Stomach smooth muscle (tissue), 2 donors: ENCODE results near the gene ITCH.
A peak's percentile ranks its signal among the peaks of the same experiment; 100 is the strongest.
"Not testable (repeated sequence)": the region's sequence is repeated elsewhere in the genome, so short reads cannot be mapped to it uniquely, and the experiment has no call there.

ENCODE experiments used
- H3K27ac ChIP-seq: one replicate; pipeline ENCODE4 v1.7.0; 2013; ENCODE audit warnings: mild to moderate bottlenecking, low read length, inconsistent platforms
- H3K27me3 ChIP-seq, 2 donors: one replicate each; pipeline ENCODE4 v1.7.0; 2013; ENCODE audit warnings: low read length in 2 of 2; ENCODE audit not compliant: insufficient read depth in 2 of 2, control insufficient read depth in 1 of 2
- H3K36me3 ChIP-seq, 2 donors: one replicate each; pipeline ENCODE4 v1.7.0; 2013; ENCODE audit warnings: low read length in 2 of 2; ENCODE audit not compliant: control insufficient read depth in 2 of 2, insufficient read depth in 2 of 2
- H3K4me1 ChIP-seq: one replicate; pipeline ENCODE4 v1.7.0; 2013; ENCODE audit warnings: low read length; ENCODE audit not compliant: control insufficient read depth, insufficient read depth
- H3K4me3 ChIP-seq, 2 donors: one replicate each; pipeline ENCODE4 v1.7.0; 2013; ENCODE audit warnings: low read length in 2 of 2
- H3K9ac ChIP-seq, 2 donors: one replicate each; pipeline ENCODE4 v1.7.0; 2013; ENCODE audit warnings: low read length in 2 of 2, mild to moderate bottlenecking in 1 of 2
- H3K9me3 ChIP-seq, 2 donors: one replicate each; pipeline ENCODE4 v1.7.0; 2013; ENCODE audit warnings: low read length in 2 of 2; ENCODE audit not compliant: control insufficient read depth in 2 of 2
- donor health status: healthy.
- donor health status: Pancreatic carcinoma.

ITCH gene

DNA sequence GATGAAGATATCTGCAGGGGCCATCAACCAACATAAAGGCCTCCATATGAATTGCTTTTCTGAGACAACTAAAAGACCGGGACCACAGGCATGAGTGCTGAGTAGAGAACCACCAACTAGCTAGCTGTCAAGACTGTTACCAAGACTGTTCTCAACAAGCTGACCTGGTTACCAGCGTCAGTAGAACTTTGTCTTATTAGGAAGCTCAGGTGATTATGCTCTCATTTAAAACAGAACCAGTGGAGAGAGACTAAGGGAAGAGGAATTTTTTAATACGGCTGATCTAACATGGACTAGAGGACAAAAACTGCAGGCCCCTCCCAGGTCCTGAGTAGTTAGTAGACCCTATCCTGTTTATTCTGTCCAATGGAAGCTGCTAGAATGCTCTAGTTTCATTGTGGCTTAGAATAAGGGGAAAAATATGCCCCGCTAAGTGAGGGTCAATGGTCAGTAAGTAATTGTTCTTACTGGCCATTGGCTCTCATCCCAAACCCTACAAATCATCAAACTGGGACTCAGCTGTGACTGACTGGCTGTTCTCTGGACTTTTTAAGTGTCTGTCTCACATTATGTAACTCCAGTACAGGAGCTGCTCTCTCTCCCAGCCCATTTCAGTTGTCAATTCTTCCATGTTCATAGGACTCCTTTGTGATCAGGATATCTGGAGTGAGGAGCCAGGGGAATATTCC, 149.3 kb downstream of the ITCH start:
- no peak overlapping the region for H3K9ac ChIP-seq
- no peak overlapping the region for H3K27ac ChIP-seq
- H3K4me3 ChIP-seq: no peak overlapping the region
- H3K4me1 ChIP-seq: peaks cover 5% of the 10 kb centered on the region
- H3K36me3 ChIP-seq: peaks cover 8 to 18% of the 10 kb centered on the region in 2 donors
- no peaks in the 10 kb centered on the region for H3K9me3 ChIP-seq
- no peaks in the 10 kb centered on the region for H3K27me3 ChIP-seq

DNA sequence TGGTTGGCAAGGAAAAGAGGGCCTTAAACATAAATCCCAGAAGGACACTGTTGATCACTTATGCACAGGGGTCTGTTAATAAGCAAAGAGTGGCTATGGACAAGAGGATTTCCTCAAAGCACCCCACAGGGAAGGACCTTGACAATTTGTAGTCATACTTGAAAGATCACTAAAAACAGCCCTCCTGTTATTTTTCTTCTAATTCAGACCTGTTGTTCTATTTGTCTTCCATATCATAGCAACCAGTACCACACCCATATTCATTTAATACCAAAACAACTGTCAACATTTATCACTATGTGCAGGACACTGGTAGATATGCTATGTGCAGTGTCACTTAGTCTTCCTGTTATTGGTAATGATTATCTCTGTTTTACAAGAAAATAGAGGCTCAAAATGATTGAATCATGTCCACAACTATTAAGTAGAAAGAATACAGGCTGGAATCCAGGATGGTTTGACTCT, 149.9 kb downstream of the ITCH start:
- no peaks in the 10 kb centered on the region for H3K27me3 ChIP-seq
- H3K9ac ChIP-seq: no peak overlapping the region
- H3K4me3 ChIP-seq: no peak overlapping the region
- H3K9me3 ChIP-seq: no peaks in the 10 kb centered on the region
- H3K4me1 ChIP-seq: peaks cover 5% of the 10 kb centered on the region
- H3K27ac ChIP-seq: no peak overlapping the region
- H3K36me3 ChIP-seq: peaks cover 3 to 14% of the 10 kb centered on the region in 2 donors

DNA sequence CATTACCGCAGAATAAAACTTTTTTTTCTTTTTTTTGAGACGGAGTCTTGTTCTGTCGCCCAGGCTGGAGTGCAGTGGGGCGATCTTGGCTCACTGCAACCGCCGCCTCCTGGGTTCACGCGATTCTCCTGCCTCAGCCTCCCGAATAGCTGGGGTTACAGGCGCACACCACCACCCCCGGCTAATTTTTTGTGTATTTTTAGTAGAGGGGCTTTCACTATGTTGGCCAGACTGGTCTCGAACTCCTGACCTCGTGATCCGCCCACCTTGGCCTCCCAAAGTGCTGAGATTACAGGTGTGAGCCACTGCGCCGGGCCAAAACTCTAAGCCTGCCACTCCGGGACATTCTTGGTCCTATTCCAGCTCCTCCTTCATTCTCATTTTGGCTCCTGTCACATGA, 151.0 kb downstream of the ITCH start:
- not testable (repeated sequence) for H3K9ac ChIP-seq, H3K36me3 ChIP-seq, H3K4me3 ChIP-seq, H3K4me1 ChIP-seq, H3K27ac ChIP-seq, H3K27me3 ChIP-seq, H3K9me3 ChIP-seq

- Histone ChIP-seq H3K27me3 (no peaks in the 10 kb centered on the region), H3K4me1 (peaks cover 5% of the 10 kb centered on the region), H3K9me3 (no peaks in the 10 kb centered on the region), H3K4me3 (peak overlapping the region; percentile 91 to 95), H3K9ac (peak overlapping the region; percentile 88 to 89), H3K36me3 (peaks cover 2 to 5% of the 10 kb centered on the region in 2 donors), H3K27ac (peak overlapping the region; percentile 90)
Measured at GRCh38 chr20:34514897-34515483, 151.9 kb downstream of the ITCH start.

GRCh38 chr20:34515484-34516246, 152.6 kb downstream of the ITCH start:
- Histone ChIP-seq H3K4me1 (peaks cover 5% of the 10 kb centered on the region), H3K36me3 (peaks cover 3 to 5% of the 10 kb centered on the region in 2 donors), H3K9ac (peak overlapping the region; percentile 88 to 89), H3K4me3 (peak overlapping the region; percentile 91 to 95), H3K27me3 (no peaks in the 10 kb centered on the region), H3K27ac (peak overlapping the region; percentile 90), H3K9me3 (no peaks in the 10 kb centered on the region)

GRCh38 chr20:34516247-34517113, 153.4 kb downstream of the ITCH start, which contains the start of gene DYNLRB1:
DYNLRB1 (plus strand) TSS chr20:34516422; CDS start chr20:34516459, 37 bp downstream.
- Histone ChIP-seq H3K4me3 (peak within 1 kb of the TSS; percentile 91 to 95), H3K4me1 (peaks cover 5% of the 10 kb centered on the region), H3K36me3 (peaks cover 0 to 2% of the 10 kb centered on the region in 2 donors), H3K27me3 (no peaks in the 10 kb centered on the region), H3K9ac (peak within 1 kb of the TSS; percentile 88 to 89), H3K9me3 (no peaks in the 10 kb centered on the region), H3K27ac (peak within 1 kb of the TSS; percentile 90)

- peaks cover 5% of the 10 kb centered on the region for H3K4me1 ChIP-seq
- peak overlapping the region; percentile 88 to 89 for H3K9ac ChIP-seq
- no peaks in the 10 kb centered on the region for H3K9me3 ChIP-seq
- H3K27ac ChIP-seq: peak overlapping the region; percentile 90
- no peaks in the 10 kb centered on the region for H3K27me3 ChIP-seq
- peak overlapping the region; percentile 91 to 95 for H3K4me3 ChIP-seq
- peaks cover 0 to 2% of the 10 kb centered on the region in 2 donors for H3K36me3 ChIP-seq
Measured at GRCh38 chr20:34517114-34517505, 154.0 kb downstream of the ITCH start.

DNA sequence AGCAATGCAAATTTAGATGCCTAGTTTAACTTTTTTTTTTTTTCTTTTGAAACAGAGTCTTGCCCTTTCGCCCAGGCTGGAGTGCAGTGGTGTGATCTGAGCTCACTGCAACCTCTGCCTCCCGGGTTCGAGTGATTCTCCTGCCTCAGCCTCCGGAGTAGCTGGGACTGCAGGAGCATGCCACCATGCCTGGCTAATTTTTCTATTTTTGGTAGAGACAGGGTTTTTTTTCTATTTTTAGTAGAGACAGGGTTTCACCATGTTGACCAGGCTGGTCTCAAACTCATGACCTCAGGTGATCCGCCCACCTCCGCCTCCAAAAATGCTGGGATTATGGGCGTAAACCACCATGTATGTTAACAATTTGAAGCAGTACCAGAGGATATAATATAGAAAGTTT, 155.8 kb downstream of the ITCH start:
- not testable (repeated sequence) for H3K4me3 ChIP-seq, H3K36me3 ChIP-seq, H3K27ac ChIP-seq, H3K9me3 ChIP-seq, H3K27me3 ChIP-seq, H3K9ac ChIP-seq
- H3K4me1 ChIP-seq: peaks cover 17% of the 10 kb centered on the region

- H3K27me3 ChIP-seq, H3K36me3 ChIP-seq, H3K9ac ChIP-seq, H3K9me3 ChIP-seq, H3K27ac ChIP-seq, H3K4me3 ChIP-seq: not testable (repeated sequence)
- peaks cover 15% of the 10 kb centered on the region for H3K4me1 ChIP-seq
Measured at GRCh38 chr20:34519841-34520240, 156.8 kb downstream of the ITCH start.
